ENCODE data around the gene RETREG3. TPM values are rescaled to one million over a fixed set of nuclear protein-coding genes. Genes with fewer than 3 reads are reported as not detected.

The RETREG3 gene
- total and polyA plus RNA-seq, 2 of the 13 experiments (the other 11 are each of a cell fraction or from before 2014, with no cell fraction given) = 47.0 to 55.8 TPM

DNA sequence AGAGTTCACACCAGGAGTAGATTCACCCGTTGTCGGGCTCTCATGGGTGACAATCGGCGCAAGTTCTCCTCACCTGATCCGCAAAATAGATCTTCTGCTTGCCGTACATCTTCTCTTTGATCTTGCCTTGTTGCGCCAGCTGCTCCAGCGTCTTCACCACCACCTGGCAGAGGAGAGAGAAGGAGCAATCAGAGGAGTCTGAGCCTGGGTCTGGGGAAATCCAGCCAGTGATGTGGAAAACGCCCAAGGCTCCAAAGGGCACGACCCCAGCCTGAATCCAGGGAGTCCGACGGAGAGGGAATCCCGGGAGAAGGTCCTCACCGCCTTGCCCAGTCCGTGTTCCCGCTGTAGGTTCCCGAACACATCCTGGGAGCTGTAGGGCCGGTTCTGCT, 32.0 kb downstream of the RETREG3 start (continued):
- no peak for TF ChIP-seq TFDP1 (CRISPR knock-in tag; IDR thresholded peaks at IDR 0.05; ENCODE audit: borderline replicate concordance)
- TF ChIP-seq BRD4 (CRISPR knock-in tag; IDR thresholded peaks at IDR 0.05) = 0 out of 2 replicates have a peak, but pooled peaks have one; percentile 48
- peak; percentile 42; the same call in 1 of the 2 replicates for TF ChIP-seq ZNF773 (CRISPR knock-in tag; IDR thresholded peaks at IDR 0.05; ENCODE audit: borderline replicate concordance)
- 0 out of 2 replicates have a peak, but pooled peaks have one; percentile 12 for TF ChIP-seq ZNF777 (CRISPR knock-in tag; IDR thresholded peaks at IDR 0.05)
- TF ChIP-seq ZBTB1 (CRISPR knock-in tag; IDR thresholded peaks at IDR 0.05; ENCODE audit: borderline replicate concordance) = no peak
- 0 out of 2 replicates have a peak, but pooled peaks have one; percentile 26 for TF ChIP-seq DNMT1 (CRISPR knock-in tag; IDR thresholded peaks at IDR 0.05)
- TF ChIP-seq, protein P1, sequence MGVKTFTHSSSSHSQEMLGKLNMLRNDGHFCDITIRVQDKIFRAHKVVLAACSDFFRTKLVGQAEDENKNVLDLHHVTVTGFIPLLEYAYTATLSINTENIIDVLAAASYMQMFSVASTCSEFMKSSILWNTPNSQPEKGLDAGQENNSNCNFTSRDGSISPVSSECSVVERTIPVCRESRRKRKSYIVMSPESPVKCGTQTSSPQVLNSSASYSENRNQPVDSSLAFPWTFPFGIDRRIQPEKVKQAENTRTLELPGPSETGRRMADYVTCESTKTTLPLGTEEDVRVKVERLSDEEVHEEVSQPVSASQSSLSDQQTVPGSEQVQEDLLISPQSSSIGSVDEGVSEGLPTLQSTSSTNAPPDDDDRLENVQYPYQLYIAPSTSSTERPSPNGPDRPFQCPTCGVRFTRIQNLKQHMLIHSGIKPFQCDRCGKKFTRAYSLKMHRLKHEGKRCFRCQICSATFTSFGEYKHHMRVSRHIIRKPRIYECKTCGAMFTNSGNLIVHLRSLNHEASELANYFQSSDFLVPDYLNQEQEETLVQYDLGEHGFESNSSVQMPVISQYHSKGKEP (CRISPR knock-in tag; IDR thresholded peaks at IDR 0.05) = 0 out of 2 replicates have a peak, but pooled peaks have one; percentile 11
- no peak for TF ChIP-seq ZNF746 (CRISPR knock-in tag; IDR thresholded peaks at IDR 0.05)
- TF ChIP-seq ZNF740 (CRISPR knock-in tag; IDR thresholded peaks at IDR 0.05) = no peak
- TF ChIP-seq GFI1 (CRISPR knock-in tag; IDR thresholded peaks at IDR 0.05; ENCODE audit: borderline replicate concordance) = no peak
- TF ChIP-seq ZFP37 (CRISPR knock-in tag; IDR thresholded peaks at IDR 0.05; ENCODE audit: borderline replicate concordance) = peak; percentile 35; the same call in 1 of the 2 replicates
- TF ChIP-seq, protein P2, sequence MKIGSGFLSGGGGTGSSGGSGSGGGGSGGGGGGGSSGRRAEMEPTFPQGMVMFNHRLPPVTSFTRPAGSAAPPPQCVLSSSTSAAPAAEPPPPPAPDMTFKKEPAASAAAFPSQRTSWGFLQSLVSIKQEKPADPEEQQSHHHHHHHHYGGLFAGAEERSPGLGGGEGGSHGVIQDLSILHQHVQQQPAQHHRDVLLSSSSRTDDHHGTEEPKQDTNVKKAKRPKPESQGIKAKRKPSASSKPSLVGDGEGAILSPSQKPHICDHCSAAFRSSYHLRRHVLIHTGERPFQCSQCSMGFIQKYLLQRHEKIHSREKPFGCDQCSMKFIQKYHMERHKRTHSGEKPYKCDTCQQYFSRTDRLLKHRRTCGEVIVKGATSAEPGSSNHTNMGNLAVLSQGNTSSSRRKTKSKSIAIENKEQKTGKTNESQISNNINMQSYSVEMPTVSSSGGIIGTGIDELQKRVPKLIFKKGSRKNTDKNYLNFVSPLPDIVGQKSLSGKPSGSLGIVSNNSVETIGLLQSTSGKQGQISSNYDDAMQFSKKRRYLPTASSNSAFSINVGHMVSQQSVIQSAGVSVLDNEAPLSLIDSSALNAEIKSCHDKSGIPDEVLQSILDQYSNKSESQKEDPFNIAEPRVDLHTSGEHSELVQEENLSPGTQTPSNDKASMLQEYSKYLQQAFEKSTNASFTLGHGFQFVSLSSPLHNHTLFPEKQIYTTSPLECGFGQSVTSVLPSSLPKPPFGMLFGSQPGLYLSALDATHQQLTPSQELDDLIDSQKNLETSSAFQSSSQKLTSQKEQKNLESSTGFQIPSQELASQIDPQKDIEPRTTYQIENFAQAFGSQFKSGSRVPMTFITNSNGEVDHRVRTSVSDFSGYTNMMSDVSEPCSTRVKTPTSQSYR (CRISPR knock-in tag; IDR thresholded peaks at IDR 0.05; ENCODE audit: borderline replicate concordance) = no peak
- no peak for TF ChIP-seq NFE2L1 (CRISPR knock-in tag; IDR thresholded peaks at IDR 0.05; ENCODE audit: borderline replicate concordance)
- TF ChIP-seq HNRNPLL (IDR thresholded peaks at IDR 0.05; ENCODE audit: low read depth, low read length, poor library complexity, severe bottlenecking) = no peak

All from HepG2 (cell line).